GM06990 (cell line): ENCODE results near the gene FAM83D.

Source experiments
- DNase-seq: peaks from one replicate; pipeline ENCODE4 v3.0.0-alpha.2; 2011; ENCODE audit not compliant: insufficient read length; ENCODE audit errors: extremely low read depth
- H3K27me3 ChIP-seq: replicated peaks from 2 replicates; pipeline ENCODE4 v1.6.0; 2011; ENCODE audit warnings: low read length; ENCODE audit not compliant: control insufficient read depth, insufficient read depth
- H3K36me3 ChIP-seq: 2 replicates; pipeline ENCODE4 v1.5.1; 2011; ENCODE audit warnings: low read length; ENCODE audit not compliant: control insufficient read depth, insufficient read depth
- H3K4me3 ChIP-seq: replicated peaks from 2 replicates; pipeline ENCODE4 v1.5.1; 2011; ENCODE audit warnings: low read depth, mild to moderate bottlenecking, control low read depth, low read length
- CTCF ChIP-seq: IDR thresholded peaks from 2 replicates; pipeline ENCODE4 v1.5.1; 2011; ENCODE audit warnings: low read length, control low read depth, mild to moderate bottlenecking, inconsistent platforms; ENCODE audit not compliant: insufficient read depth, poor library complexity, severe bottlenecking

The FAM83D gene

GRCh38 chr20:38882600-38882999 lies 43.6 kb upstream of the FAM83D start:
- TF ChIP-seq CTCF: no peak
- Histone ChIP-seq H3K27me3 (no peaks in the 10 kb centered on the region), H3K4me3 (no peak overlapping the region)

GRCh38 chr20:38883081-38883980 lies 42.9 kb upstream of the FAM83D start:
- no peak for DNase-seq
- Histone ChIP-seq H3K36me3 (peaks cover 20% of the 10 kb centered on the region), H3K4me3 (no peak overlapping the region), H3K27me3 (no peaks in the 10 kb centered on the region)
- no peak for TF ChIP-seq CTCF

More at GRCh38 chr20:38882600-38882999, 43.6 kb upstream of the FAM83D start:
- H3K36me3 ChIP-seq: peaks cover 17% of the 10 kb centered on the region
- DNase-seq: no peak

- TF ChIP-seq CTCF: no peak
- no peak for DNase-seq
- Histone ChIP-seq H3K27me3 (no peaks in the 10 kb centered on the region), H3K4me3 (no peak overlapping the region), H3K36me3 (peaks cover 17% of the 10 kb centered on the region)
Measured at GRCh38 chr20:38883981-38884733, 42.1 kb upstream of the FAM83D start.

GRCh38 chr20:38885357-38885756 lies 40.9 kb upstream of the FAM83D start:
- H3K4me3 ChIP-seq: no peak overlapping the region
- no peak for TF ChIP-seq CTCF
- DNase-seq: no peak
- no peaks in the 10 kb centered on the region for H3K27me3 ChIP-seq
- H3K36me3 ChIP-seq: peaks cover 22% of the 10 kb centered on the region

- Histone ChIP-seq H3K36me3 (peaks cover 20% of the 10 kb centered on the region), H3K4me3 (no peak overlapping the region), H3K27me3 (no peaks in the 10 kb centered on the region)
- no peak for DNase-seq
- TF ChIP-seq CTCF: no peak
Measured at GRCh38 chr20:38888059-38888831, 38.0 kb upstream of the FAM83D start.
